ENCODE results near the gene HSPA14. TPM values are rescaled to one million over a fixed set of nuclear protein-coding genes. Genes with fewer than 3 reads are reported as not detected.

The HSPA14 gene
- total RNA-seq, 1 experiment from 2014 or later, result 19.9 TPM

- intact Hi-C loops (cut with micrococcal nuclease), result no loop called here
- peaks cover 35 to 75% of the 10 kb centered on the region in 2 experiments for H3K36me3 ChIP-seq (ENCODE audit: control insufficient read depth in 1 of 2, insufficient read depth in 2 of 2, low read length in 2 of 2)
These were observed 71.0 kb downstream of the HSPA14 start for GRCh38 chr10:14909101-14909500.

More at GRCh38 chr10:14909101-14909500, 71.0 kb downstream of the HSPA14 start:
- no TSS peak for BruUV-seq (replicated peaks)
- Histone ChIP-seq H3K4me3 (replicated peaks in 1 of 2; ENCODE audit: low read depth in 1 of 2, low read length in 2 of 2) (no peak overlapping the region), H3K9ac (ENCODE audit: low read length) (no peak overlapping the region), H3K27me3 (ENCODE audit: insufficient read depth, low read length) (no peaks in the 10 kb centered on the region), H3K79me2 (ENCODE audit: insufficient read depth, low read length) (peaks cover 9% of the 10 kb centered on the region; the same call in 1 of the 2 replicates), H4K20me1 (ENCODE audit: insufficient read depth) (no peaks in the 10 kb centered on the region; the same call in 1 of the 2 replicates), H3K9me2 (ENCODE audit: insufficient read depth) (no peaks in the 10 kb centered on the region), H3K4me1 (ENCODE audit: control insufficient read depth in 1 of 2, insufficient read depth in 2 of 2, low read length in 2 of 2) (no peaks in the 10 kb centered on the region), H3K4me2 (ENCODE audit: low read length) (no peak overlapping the region), H2AFZ (ENCODE audit: low read depth, low read length, poor library complexity, severe bottlenecking) (no peak overlapping the region), H3K9me3 (ENCODE audit: control insufficient read depth in 1 of 2, insufficient read depth in 1 of 2, low read depth in 1 of 2, low read length in 2 of 2) (no peaks in the 10 kb centered on the region), H3K27ac (ENCODE audit: low read depth, low read length) (no peak overlapping the region)
- CTCF ChIA-PET, result no interaction called here
- POLR2A ChIA-PET, result no interaction called here
- no peak for ATAC-seq
- RAD21 ChIA-PET (ENCODE audit: low non-redundant PET in 1 of 2, low total read pairs in 2 of 2, uncharacterized antibody in 2 of 2, unreplicated experiment in 2 of 2), result no interaction called here
- no peak for DNase-seq (ENCODE audit: low read depth, low spot score)
- no peak for TF ChIP-seq ZBTB33 (IDR thresholded peaks at IDR 0.05; ENCODE audit: extremely low read depth, insufficient replicate concordance, low read length)
- TF ChIP-seq SRF (IDR thresholded peaks at IDR 0.05; ENCODE audit: low read depth), result no peak
- TF ChIP-seq EZH2 (IDR thresholded peaks at IDR 0.05), result no peak
- no peak for TF ChIP-seq YY1 (IDR thresholded peaks at IDR 0.05; ENCODE audit: extremely low read depth, insufficient replicate concordance, low read depth, low read length)
- TF ChIP-seq CEBPB (IDR thresholded peaks at IDR 0.05; ENCODE audit: low read depth), result no peak
- TF ChIP-seq FOSL1 (IDR thresholded peaks at IDR 0.05; ENCODE audit: low read depth), result no peak
- no peak for TF ChIP-seq SP1 (IDR thresholded peaks at IDR 0.05; ENCODE audit: low read depth)
- TF ChIP-seq JUND (IDR thresholded peaks at IDR 0.05), result no peak
- no peak for TF ChIP-seq ZNF274 (IDR thresholded peaks at IDR 0.05; ENCODE audit: low read depth, low read length)
- no peak for TF ChIP-seq REST (IDR thresholded peaks at IDR 0.05; ENCODE audit: low read depth)
- TF ChIP-seq ZFX (IDR thresholded peaks at IDR 0.05), result no peak
- TF ChIP-seq EZH2phosphoT487 (IDR thresholded peaks at IDR 0.05; ENCODE audit: borderline replicate concordance), result no peak
- no peak for TF ChIP-seq SIN3A (IDR thresholded peaks at IDR 0.05; ENCODE audit: low read depth)
- TF ChIP-seq POLR2AphosphoS5 (IDR thresholded peaks at IDR 0.05; ENCODE audit: low read depth, low read length), result no peak

Data from HCT116 (cell line).